Left forelimb (tissue), 1 donor: Measurements from ENCODE around the gene SHROOM2.

Experiments
- DNase-seq: peaks from one replicate; pipeline ENCODE4 v3.0.0-alpha.2; 2018; ENCODE audit warnings: low spot score

The SHROOM2 gene

GRCh38 chrX:9897761-9898161, 111.5 kb downstream of the SHROOM2 start:
- no peak for DNase-seq

- DNase-seq: peak; percentile 72
Observed at GRCh38 chrX:9899640-9900111, 113.4 kb downstream of the SHROOM2 start.

GRCh38 chrX:9902656-9903055, 116.4 kb downstream of the SHROOM2 start:
- no peak for DNase-seq

- DNase-seq: no peak
Observed at GRCh38 chrX:9903146-9903545, 116.9 kb downstream of the SHROOM2 start.

GRCh38 chrX:9905288-9905687, 119.1 kb downstream of the SHROOM2 start:
- no peak for DNase-seq

GRCh38 chrX:9905721-9906120, 119.5 kb downstream of the SHROOM2 start:
- no peak for DNase-seq

- no peak for DNase-seq
Observed at GRCh38 chrX:9906919-9907318, 120.7 kb downstream of the SHROOM2 start.

- DNase-seq: no peak
Observed at GRCh38 chrX:9907645-9908387, 121.6 kb downstream of the SHROOM2 start.

GRCh38 chrX:9909254-9909653, 123.0 kb downstream of the SHROOM2 start:
- DNase-seq: no peak

- no peak for DNase-seq
Observed at GRCh38 chrX:9911487-9911886, 125.3 kb downstream of the SHROOM2 start.

GRCh38 chrX:9912351-9913145, 126.3 kb downstream of the SHROOM2 start:
- DNase-seq: no peak

- no peak for DNase-seq
Observed at GRCh38 chrX:9913146-9913433, 126.9 kb downstream of the SHROOM2 start.

GRCh38 chrX:9917861-9918260, 131.6 kb downstream of the SHROOM2 start:
- no peak for DNase-seq

GRCh38 chrX:9919632-9920172, 133.5 kb downstream of the SHROOM2 start:
- no peak for DNase-seq

GRCh38 chrX:9921407-9921806, 135.2 kb downstream of the SHROOM2 start:
- DNase-seq: no peak

- DNase-seq: no peak
Observed at GRCh38 chrX:9923357-9923756, 137.1 kb downstream of the SHROOM2 start.

GRCh38 chrX:9926002-9926401, 139.8 kb downstream of the SHROOM2 start:
- no peak for DNase-seq

GRCh38 chrX:9927698-9928482, 141.7 kb downstream of the SHROOM2 start:
- no peak for DNase-seq

- DNase-seq: no peak
Observed at GRCh38 chrX:9935436-9935835, 149.2 kb downstream of the SHROOM2 start.

- DNase-seq: no peak
Observed at GRCh38 chrX:9937761-9938160, 151.5 kb downstream of the SHROOM2 start.

- no peak for DNase-seq
Observed at GRCh38 chrX:9938516-9938915, 152.3 kb downstream of the SHROOM2 start.

- no peak for DNase-seq
Observed at GRCh38 chrX:9940421-9940820, 154.2 kb downstream of the SHROOM2 start.
